ENCODE results near the gene IFT22. TPM values are rescaled to one million over a fixed set of nuclear protein-coding genes. Genes with fewer than 3 reads are reported as not detected.

IFT22 gene
- total and polyA plus RNA-seq, 2 of the 4 experiments (the other 2 are of a cell fraction): 29.3 to 34.1 TPM

GRCh38 chr7:101340379-101340778, 18.8 kb upstream of the IFT22 start:
- H3K18ac ChIP-seq (ENCODE audit: low read depth, low read length): no peak overlapping the region
- no peak overlapping the region for H2AFZ ChIP-seq (replicated peaks; ENCODE audit: low read length, poor library complexity)
- H4K20me1 ChIP-seq (ENCODE audit: insufficient read depth, low read length): no peaks in the 10 kb centered on the region
- 69% methylated on average over 5 of the region's 14 CpGs; no CpG with 5 or more reads in 1 of the 2 experiments for WGBS, 2 experiments (ENCODE audit: extremely low coverage in 2 of 2, insufficient read length in 1 of 2)
- no peak overlapping the region for H3K56ac ChIP-seq (ENCODE audit: extremely low read depth, insufficient read depth, low read length)
- no peak overlapping the region for H3K9ac ChIP-seq (ENCODE audit: low read depth, low read length)
- dilution Hi-C loops (cut with HindIII; ENCODE audit: low sequenced_read_pairs, unreplicated experiment): no loop called here
- H3K4me2 ChIP-seq (ENCODE audit: low read depth, low read length): no peak overlapping the region
- H3K14ac ChIP-seq (replicated peaks; ENCODE audit: low read depth, low read length): no peak overlapping the region
- no peak overlapping the region for H2BK120ac ChIP-seq (ENCODE audit: low read depth, low read length)
- no peak overlapping the region for H3K27ac ChIP-seq (ENCODE audit: insufficient read depth, low read length)
- no peaks in the 10 kb centered on the region for H3K79me1 ChIP-seq (ENCODE audit: low read depth in 1 of 2, low read length in 2 of 2)
- H2BK20ac ChIP-seq (ENCODE audit: low read depth, low read length): no peak overlapping the region
- in situ Hi-C loops (cut with MboI; ENCODE audit: low sequenced_read_pairs): no loop called here
- no TSS peak for BruUV-seq (replicated peaks)
- DNase-seq: no peak
- no peak overlapping the region for H2AK5ac ChIP-seq (ENCODE audit: low read depth, low read length)
- no peak overlapping the region for H2AK9ac ChIP-seq (replicated peaks; ENCODE audit: low read depth, low read length, poor library complexity)
- H4K8ac ChIP-seq (ENCODE audit: low read depth in 2 of 2, low read length in 2 of 2): no peak overlapping the region
- ChIA-PET POLR2A (ENCODE audit: unreplicated experiment) (no interaction called here), CTCF (no interaction called here)
- H3K4me1 ChIP-seq (ENCODE audit: control insufficient read depth, insufficient read depth, low read length): no peaks in the 10 kb centered on the region
- TF ChIP-seq FOS (IDR thresholded peaks at IDR 0.05; ENCODE audit: low read depth, low read length): no peak
- TF ChIP-seq MAFK (IDR thresholded peaks at IDR 0.05; ENCODE audit: low read depth, low read length): no peak
- no peak for TF ChIP-seq CHD1 (IDR thresholded peaks at IDR 0.05; ENCODE audit: low read depth, low read length)
- TF ChIP-seq MAZ (IDR thresholded peaks at IDR 0.05; ENCODE audit: borderline replicate concordance, low read depth, low read length): no peak
- TF ChIP-seq NFE2L2 (IDR thresholded peaks at IDR 0.05; ENCODE audit: low read depth, low read length): no peak
- TF ChIP-seq USF2 (IDR thresholded peaks at IDR 0.05; ENCODE audit: low read depth, low read length): no peak
- no peak for TF ChIP-seq POLR2A (IDR thresholded peaks at IDR 0.05; ENCODE audit: low read depth, low read length)
- H3K9me1 ChIP-seq (ENCODE audit: insufficient read depth, low read length): no peaks in the 10 kb centered on the region
- no peaks in the 10 kb centered on the region for H3K9me3 ChIP-seq (ENCODE audit: control insufficient read depth, insufficient read depth, low read length)
- intact Hi-C loops (cut with micrococcal nuclease): no loop called here
- no peak overlapping the region for H4K91ac ChIP-seq (ENCODE audit: insufficient read depth, low read depth, low read length)
- peaks cover 6% of the 10 kb centered on the region for H3K27me3 ChIP-seq (ENCODE audit: control insufficient read depth, insufficient read depth, low read length)
- no peak overlapping the region for H3K4me3 ChIP-seq (ENCODE audit: insufficient read depth, low read depth, low read length)
- no peak overlapping the region for H3K23ac ChIP-seq (ENCODE audit: low read depth, low read length)
- no peak overlapping the region for H2BK5ac ChIP-seq (ENCODE audit: low read depth, low read length, poor library complexity, severe bottlenecking)
- no peak overlapping the region for H4K5ac ChIP-seq (ENCODE audit: low read depth, low read length)
- ATAC-seq (ENCODE audit: low read depth): no peak
- no peaks in the 10 kb centered on the region for H3K36me3 ChIP-seq (ENCODE audit: control insufficient read depth, insufficient read depth, low read length)
- no peak overlapping the region for H2BK15ac ChIP-seq (ENCODE audit: low read depth, low read length)
- no peak overlapping the region for H3K4ac ChIP-seq (ENCODE audit: low read depth, low read length)
